ENCODE results near the gene NXF3. TPM values are rescaled to one million over a fixed set of nuclear protein-coding genes. Genes with fewer than 3 reads are reported as not detected.
"Not testable (repeated sequence)": the region's sequence is repeated elsewhere in the genome, so short reads cannot be mapped to it uniquely, and the experiment has no call there.

NXF3 gene
- total RNA-seq (2022) (0.41 TPM in 1 of 2 replicates, not detected in the other), Bru-seq, nascent RNA (percentile 5 among the genes with signal in this experiment), BruChase-seq, experiment 1, labeled RNA remaining after a 2-hour chase (not detected), BruChase-seq, experiment 2, labeled RNA remaining after a 6-hour chase (not detected)
- long read RNA-seq = 0 reads

GRCh38 chrX:103092942-103093341, at the start of gene NXF3:
TSS of gene NXF3 (minus strand) at chrX:103093143. CDS start at chrX:103093023, 120 bp downstream.
- ChIA-PET POLR2A (no interaction called here), CTCF (no interaction called here)
- intact Hi-C loops (cut with micrococcal nuclease; ENCODE audit: unreplicated experiment) = no loop called here
- H3K27me3 ChIP-seq (replicated peaks; ENCODE audit: control insufficient read depth, insufficient read depth, low read length) = no peaks in the 10 kb centered on the region
- Mint-ChIP-seq H3K4me3 (ENCODE audit: unreplicated experiment) (no peak within 1 kb of the TSS), H3K9me3 (ENCODE audit: unreplicated experiment) (no peaks in the 10 kb centered on the region), H3K27ac (ENCODE audit: unreplicated experiment) (no peak within 1 kb of the TSS), H3K4me1 (ENCODE audit: low read depth, unreplicated experiment) (no peaks in the 10 kb centered on the region), H3K27me3 (ENCODE audit: insufficient read depth, unreplicated experiment) (no peaks in the 10 kb centered on the region), H3K36me3 (ENCODE audit: insufficient read depth, unreplicated experiment) (no peaks in the 10 kb centered on the region)
- TF ChIP-seq CTCF (IDR thresholded peaks at IDR 0.05; ENCODE audit: insufficient read depth in 1 of 2, low read depth in 1 of 2, low read length in 1 of 2, severe bottlenecking in 1 of 2, unreplicated experiment in 1 of 2) = no peak
- BruUV-seq (replicated peaks) = no TSS peak
- H3K9me3 ChIP-seq = no peaks in the 10 kb centered on the region
- no peaks in the 10 kb centered on the region for H3K4me1 ChIP-seq
- DNase-seq = no peak
- no peaks in the 10 kb centered on the region for H3K36me3 ChIP-seq (ENCODE audit: control insufficient read depth, insufficient read depth, low read length)
- no peak within 1 kb of the TSS for H3K4me3 ChIP-seq (ENCODE audit: low read depth, low read length)

- H3K27me3 ChIP-seq (replicated peaks; ENCODE audit: control insufficient read depth, insufficient read depth, low read length); H3K4me1 ChIP-seq; H3K9me3 Mint-ChIP-seq (ENCODE audit: unreplicated experiment); H3K36me3 ChIP-seq (ENCODE audit: control insufficient read depth, insufficient read depth, low read length); H3K4me3 Mint-ChIP-seq (ENCODE audit: unreplicated experiment); POLR2A ChIA-PET; intact Hi-C loops (cut with micrococcal nuclease; ENCODE audit: unreplicated experiment); H3K4me3 ChIP-seq (ENCODE audit: low read depth, low read length); H3K36me3 Mint-ChIP-seq (ENCODE audit: insufficient read depth, unreplicated experiment); BruUV-seq (replicated peaks); DNase-seq; H3K27ac Mint-ChIP-seq (ENCODE audit: unreplicated experiment); CTCF ChIA-PET; H3K4me1 Mint-ChIP-seq (ENCODE audit: low read depth, unreplicated experiment); H3K9me3 ChIP-seq; H3K27me3 Mint-ChIP-seq (ENCODE audit: insufficient read depth, unreplicated experiment): not testable (repeated sequence)
These were observed 43.6 kb upstream of the NXF3 start for GRCh38 chrX:103136528-103136927.

GRCh38 chrX:103124284-103124683, 31.3 kb upstream of the NXF3 start:
- no peak for DNase-seq
- POLR2A ChIA-PET = no interaction called here
- H3K4me3 ChIP-seq (ENCODE audit: low read depth, low read length) = no peak overlapping the region
- no peaks in the 10 kb centered on the region for H3K27me3 Mint-ChIP-seq (ENCODE audit: insufficient read depth, unreplicated experiment)
- no TSS peak for BruUV-seq (replicated peaks)
- H3K9me3 Mint-ChIP-seq (ENCODE audit: unreplicated experiment) = no peaks in the 10 kb centered on the region
- no peak overlapping the region for H3K27ac Mint-ChIP-seq (ENCODE audit: unreplicated experiment)
- no peaks in the 10 kb centered on the region for H3K27me3 ChIP-seq (replicated peaks; ENCODE audit: control insufficient read depth, insufficient read depth, low read length)
- H3K4me1 ChIP-seq = no peaks in the 10 kb centered on the region
- TF ChIP-seq CTCF (IDR thresholded peaks at IDR 0.05; ENCODE audit: insufficient read depth in 1 of 2, low read depth in 1 of 2, low read length in 1 of 2, severe bottlenecking in 1 of 2, unreplicated experiment in 1 of 2) = no peak
- H3K4me1 Mint-ChIP-seq (ENCODE audit: low read depth, unreplicated experiment) = no peaks in the 10 kb centered on the region
- H3K9me3 ChIP-seq = no peaks in the 10 kb centered on the region
- no peaks in the 10 kb centered on the region for H3K36me3 Mint-ChIP-seq (ENCODE audit: insufficient read depth, unreplicated experiment)
- intact Hi-C loops (cut with micrococcal nuclease; ENCODE audit: unreplicated experiment) = no loop called here
- CTCF ChIA-PET = no interaction called here
- H3K4me3 Mint-ChIP-seq (ENCODE audit: unreplicated experiment) = no peak overlapping the region
- H3K36me3 ChIP-seq (ENCODE audit: control insufficient read depth, insufficient read depth, low read length) = no peaks in the 10 kb centered on the region

- CTCF ChIA-PET = no interaction called here
- Mint-ChIP-seq H3K36me3 (ENCODE audit: insufficient read depth, unreplicated experiment) (no peaks in the 10 kb centered on the region), H3K9me3 (ENCODE audit: unreplicated experiment) (no peaks in the 10 kb centered on the region), H3K4me1 (ENCODE audit: low read depth, unreplicated experiment) (no peaks in the 10 kb centered on the region), H3K4me3 (ENCODE audit: unreplicated experiment) (no peak overlapping the region), H3K27ac (ENCODE audit: unreplicated experiment) (no peak overlapping the region), H3K27me3 (ENCODE audit: insufficient read depth, unreplicated experiment) (no peaks in the 10 kb centered on the region)
- H3K4me1 ChIP-seq = no peaks in the 10 kb centered on the region
- no peaks in the 10 kb centered on the region for H3K9me3 ChIP-seq
- BruUV-seq (replicated peaks) = no TSS peak
- no peak for DNase-seq
- POLR2A ChIA-PET = no interaction called here
- H3K27me3 ChIP-seq (replicated peaks; ENCODE audit: control insufficient read depth, insufficient read depth, low read length) = no peaks in the 10 kb centered on the region
- no peak overlapping the region for H3K4me3 ChIP-seq (ENCODE audit: low read depth, low read length)
- no peaks in the 10 kb centered on the region for H3K36me3 ChIP-seq (ENCODE audit: control insufficient read depth, insufficient read depth, low read length)
- no peak for TF ChIP-seq CTCF (IDR thresholded peaks at IDR 0.05; ENCODE audit: insufficient read depth in 1 of 2, low read depth in 1 of 2, low read length in 1 of 2, severe bottlenecking in 1 of 2, unreplicated experiment in 1 of 2)
- intact Hi-C loops (cut with micrococcal nuclease; ENCODE audit: unreplicated experiment) = no loop called here
These were observed 27.8 kb upstream of the NXF3 start for GRCh38 chrX:103120748-103121147.

GRCh38 chrX:103116970-103117369, 24.0 kb upstream of the NXF3 start:
- H3K27ac Mint-ChIP-seq (ENCODE audit: unreplicated experiment); intact Hi-C loops (cut with micrococcal nuclease; ENCODE audit: unreplicated experiment); H3K27me3 ChIP-seq (replicated peaks; ENCODE audit: control insufficient read depth, insufficient read depth, low read length); H3K4me3 Mint-ChIP-seq (ENCODE audit: unreplicated experiment); H3K36me3 Mint-ChIP-seq (ENCODE audit: insufficient read depth, unreplicated experiment); BruUV-seq (replicated peaks); H3K9me3 Mint-ChIP-seq (ENCODE audit: unreplicated experiment); H3K27me3 Mint-ChIP-seq (ENCODE audit: insufficient read depth, unreplicated experiment); CTCF ChIA-PET; DNase-seq; H3K4me3 ChIP-seq (ENCODE audit: low read depth, low read length); H3K9me3 ChIP-seq; H3K36me3 ChIP-seq (ENCODE audit: control insufficient read depth, insufficient read depth, low read length); H3K4me1 Mint-ChIP-seq (ENCODE audit: low read depth, unreplicated experiment); H3K4me1 ChIP-seq; POLR2A ChIA-PET: not testable (repeated sequence)

Data from Caco-2 (cell line).